G401 (cell line): ENCODE data around the gene CSK. TPM values are rescaled to one million over a fixed set of nuclear protein-coding genes. Genes with fewer than 3 reads are reported as not detected.

Source experiments
- DNase-seq: peaks from one replicate; pipeline ENCODE4 v3.0.0-alpha.2; 2015; ENCODE audit warnings: low spot score
- in situ Hi-C: cut with HindIII; loops from 2 replicates; pipeline ENCODE4 v1.10.0; 2016; ENCODE audit warnings: low sequenced_read_pairs, mixed read lengths
- total RNA-seq: library from RNA; depleted of rRNA; stranded (reverse); fragments of >200 nt; shearing (Covaris generic); gene quantifications from 2 replicates; pipeline ENCODE4 v1.2.3, GENCODE V29; 2014; rRNA removed

Gene CSK
- total RNA-seq, 1 experiment from 2014 or later, result 31.3 TPM

DNA sequence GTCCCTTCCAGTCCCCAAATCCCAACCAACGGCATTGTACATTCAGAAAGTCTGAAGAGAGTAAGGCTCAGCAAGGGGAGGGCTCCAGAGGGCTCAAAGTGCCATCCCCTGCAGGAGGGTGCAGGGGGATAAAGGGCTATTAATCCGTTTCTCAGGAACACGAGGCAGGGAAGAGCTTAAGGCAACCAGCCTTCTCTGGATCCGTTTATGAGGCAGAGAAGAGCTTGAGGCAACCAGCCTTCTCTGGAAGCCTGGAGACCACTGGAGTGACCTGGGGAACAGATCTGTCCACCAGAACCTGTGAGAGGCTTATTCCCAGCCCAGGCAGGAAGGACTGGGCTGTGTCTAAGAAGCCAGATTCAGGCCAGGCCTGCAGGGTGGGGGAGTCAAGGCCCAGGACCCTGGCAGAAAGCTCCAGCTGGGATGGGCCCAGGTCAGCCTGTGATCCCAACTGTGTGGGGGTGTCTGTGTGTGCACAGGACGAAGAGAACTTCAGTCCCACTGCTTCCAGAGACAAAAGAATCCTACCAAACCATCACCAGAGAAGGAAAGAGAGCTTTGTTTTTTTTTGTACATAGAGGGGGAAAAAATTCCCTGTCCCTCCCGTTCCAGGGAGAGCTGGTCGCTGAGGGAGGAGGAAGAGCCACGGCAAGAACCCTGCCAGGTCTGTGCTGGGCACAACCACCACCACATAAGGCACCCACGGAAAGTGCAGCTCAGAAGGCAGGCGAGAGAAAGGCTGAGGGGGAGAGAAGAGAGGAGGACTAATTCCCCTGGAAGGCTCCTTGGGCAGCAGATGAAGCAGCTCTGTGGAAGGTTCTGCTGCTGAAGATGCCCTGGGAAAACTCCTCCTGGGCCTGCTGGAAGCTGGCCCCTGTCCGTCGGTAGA lies 62.7 kb downstream of the CSK start:
- no peak for DNase-seq
- in situ Hi-C loops, result loop anchor here (5.0 kb wide), 1 partner anchor 77 kb away; no protein-coding TSS in a partner anchor

DNA sequence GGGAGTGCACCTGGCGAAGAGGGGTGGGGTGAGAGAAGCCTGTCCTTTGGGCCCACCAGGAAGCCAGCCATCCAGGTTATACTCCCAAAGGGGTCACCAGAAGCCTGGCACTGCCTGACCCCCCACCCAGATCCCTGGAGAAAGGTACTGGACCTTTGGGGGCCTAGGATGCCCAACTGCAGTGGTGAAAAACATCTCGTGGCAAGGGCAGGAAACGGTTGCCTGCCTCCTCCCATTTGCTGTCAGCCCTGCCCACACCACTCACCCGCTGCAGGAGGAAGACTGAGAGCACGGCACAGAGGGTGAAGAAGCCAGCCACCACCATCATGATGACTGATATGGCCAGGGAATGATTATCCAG lies 63.3 kb downstream of the CSK start:
- DNase-seq, result no peak
- in situ Hi-C loops, result no loop called here

DNA sequence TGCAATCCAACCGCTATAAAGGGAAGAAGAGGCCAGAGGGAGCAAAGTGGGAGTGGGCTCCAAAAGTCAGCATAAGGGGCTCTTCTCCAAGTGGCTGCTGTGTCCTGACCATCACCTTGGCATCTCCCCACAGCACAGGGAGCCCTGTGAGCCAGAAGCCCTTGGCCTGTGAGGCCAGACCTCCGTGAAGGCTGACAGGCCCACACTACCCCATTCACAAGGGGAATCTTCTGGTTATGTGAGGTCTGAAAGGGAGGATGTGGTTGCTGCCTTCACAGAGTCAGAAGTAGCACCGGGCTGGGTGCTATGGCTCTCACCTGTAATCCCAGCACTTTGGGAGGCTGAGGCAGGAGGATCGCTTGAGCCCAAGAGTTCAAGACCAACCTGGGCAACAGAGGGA lies 63.7 kb downstream of the CSK start:
- DNase-seq, result no peak
- in situ Hi-C loops, result no loop called here

DNA sequence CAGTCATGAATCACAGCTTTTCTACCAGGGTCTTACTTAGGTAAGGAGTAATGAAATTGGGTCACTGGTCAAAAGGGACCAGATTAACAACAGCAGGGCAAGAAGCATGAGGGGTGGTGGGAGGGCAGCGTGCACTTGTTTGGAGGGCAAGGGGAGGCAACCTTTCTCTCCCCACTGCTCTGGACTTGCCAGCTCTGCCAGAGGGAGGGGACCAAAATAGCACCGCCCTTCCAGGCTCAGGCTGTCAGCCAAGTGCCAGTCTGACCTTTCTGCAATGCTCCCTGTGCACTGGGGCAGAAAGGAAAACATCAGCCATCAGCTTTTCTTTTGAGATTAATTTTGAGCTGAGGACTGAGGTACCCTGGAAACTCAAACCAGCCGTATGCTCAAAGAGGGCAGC lies 65.6 kb downstream of the CSK start:
- in situ Hi-C loops, result no loop called here
- DNase-seq, result no peak

DNA sequence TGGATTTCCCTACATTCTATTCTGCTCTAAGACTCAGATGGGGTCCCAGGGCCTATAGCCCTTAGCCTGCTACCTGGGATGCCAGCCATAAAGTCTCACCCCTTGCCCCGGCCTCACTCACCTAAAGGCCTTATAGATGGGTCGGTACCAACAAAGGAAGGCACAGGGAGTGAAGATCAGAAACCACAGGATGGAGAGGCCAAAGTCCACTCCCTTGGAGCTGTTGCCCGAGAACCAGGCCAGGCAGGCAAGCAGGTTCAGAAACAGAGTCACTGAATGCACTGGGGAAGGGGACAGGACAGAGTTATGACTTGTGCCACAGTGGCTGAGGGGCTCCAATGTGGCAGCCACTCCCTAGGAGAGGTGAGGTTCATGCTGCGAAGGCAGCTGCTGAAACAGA lies 68.5 kb downstream of the CSK start:
- in situ Hi-C loops, result no loop called here

DNA sequence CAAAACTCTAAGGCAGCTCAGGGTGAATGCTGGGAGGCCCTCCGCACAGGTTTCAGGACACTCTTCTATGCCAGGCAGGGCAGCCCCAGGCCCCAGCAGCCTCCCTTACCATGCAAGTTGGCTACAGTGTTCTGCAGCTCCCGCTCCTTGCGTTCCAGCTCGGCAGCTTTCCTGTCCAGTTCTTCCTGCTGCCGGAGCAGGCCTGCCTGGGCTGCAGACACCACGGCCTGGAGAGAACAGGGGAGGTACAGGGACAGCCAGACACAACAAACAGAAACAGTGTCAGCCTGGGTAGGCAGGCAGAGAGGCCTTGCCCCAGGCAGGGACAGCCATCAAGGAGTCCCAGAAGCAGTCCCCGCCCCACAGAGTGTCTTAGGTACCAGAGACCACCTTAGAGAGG lies 70.1 kb downstream of the CSK start:
- DNase-seq, result no peak
- in situ Hi-C loops, result no loop called here

More for the DNA sequence above, 68.5 kb downstream of the CSK start:
- DNase-seq, result no peak

Other genes starting within 250 kb of the CSK start
- gene ARID3B, start 240.9 kb upstream of the CSK start, total RNA-seq, result 91.6 and 92.3 TPM in 2 replicates
- gene CLK3, start 166.2 kb upstream of the CSK start, total RNA-seq, result 18.6 and 32.8 TPM in 2 replicates
- gene EDC3, start 86.1 kb upstream of the CSK start, total RNA-seq, result 27.7 and 28.2 TPM in 2 replicates
- not detected in 2 replicates for gene CYP1A1, start 56.6 kb upstream of the CSK start, total RNA-seq
- gene CYP1A2, start 33.2 kb upstream of the CSK start, total RNA-seq, result not detected in 2 replicates
- gene LMAN1L, start 30.8 kb downstream of the CSK start, total RNA-seq, result not detected in 2 replicates
- gene CPLX3, start 44.5 kb downstream of the CSK start, total RNA-seq, result not detected in 2 replicates
- gene ULK3, start 61.1 kb downstream of the CSK start, total RNA-seq, result 32.1 and 40.9 TPM in 2 replicates
- gene SCAMP2, start 91.3 kb downstream of the CSK start, total RNA-seq, result 7.6 and 13.2 TPM in 2 replicates
- gene MPI, start 108.0 kb downstream of the CSK start, total RNA-seq, result 81.8 and 85.8 TPM in 2 replicates
- gene FAM219B, start 124.8 kb downstream of the CSK start, total RNA-seq, result 53.5 and 58.8 TPM in 2 replicates
- gene COX5A, start 156.0 kb downstream of the CSK start, total RNA-seq, result 290 and 313 TPM in 2 replicates
- gene RPP25, start 174.7 kb downstream of the CSK start, total RNA-seq, result 28.8 and 31.8 TPM in 2 replicates
- 7.7 and 15.0 TPM in 2 replicates for gene SCAMP5, start 213.5 kb downstream of the CSK start, total RNA-seq
- 17.1 and 26.2 TPM in 2 replicates for gene PPCDC, start 241.5 kb downstream of the CSK start, total RNA-seq